Mucosa of rectum (tissue), 2 donors: Measurements from ENCODE around the gene TADA3.

ENCODE experiments used
- H3K27ac ChIP-seq, 2 donors: one replicate each; pipeline ENCODE4 v1.7.0; 2013; ENCODE audit warnings: inconsistent platforms in 2 of 2, low read depth in 2 of 2, low read length in 2 of 2
- H3K27me3 ChIP-seq, 2 donors: one replicate each; pipeline ENCODE4 v1.7.0; 2013; ENCODE audit warnings: low read length in 2 of 2; ENCODE audit not compliant: control insufficient read depth in 2 of 2, insufficient read depth in 2 of 2
- H3K36me3 ChIP-seq, 2 donors: one replicate each; pipeline ENCODE4 v1.7.0; 2013; ENCODE audit warnings: low read length in 2 of 2; ENCODE audit not compliant: control insufficient read depth in 2 of 2, insufficient read depth in 2 of 2
- H3K4me1 ChIP-seq, 2 donors: one replicate each; pipeline ENCODE4 v1.7.0; 2013; ENCODE audit warnings: low read length in 2 of 2, mild to moderate bottlenecking in 1 of 2; ENCODE audit not compliant: control insufficient read depth in 2 of 2, insufficient read depth in 2 of 2
- H3K4me3 ChIP-seq, 2 donors: one replicate each; pipeline ENCODE4 v1.7.0; 2013; ENCODE audit warnings: low read length in 2 of 2
- H3K9ac ChIP-seq, 2 donors: one replicate each; pipeline ENCODE4 v1.7.0; 2013; ENCODE audit warnings: low read length in 2 of 2, low read depth in 1 of 2, mild to moderate bottlenecking in 1 of 2
- H3K9me3 ChIP-seq, 2 donors: one replicate each; pipeline ENCODE4 v1.7.0; 2013; ENCODE audit warnings: low read length in 2 of 2; ENCODE audit not compliant: control insufficient read depth in 2 of 2
- donor health status: healthy.
- donor health status: Normal muscosa, but diverticular disease.

Gene TADA3

GRCh38 chr3:9748031-9748430 lies 44.2 kb downstream of the TADA3 start:
- Histone ChIP-seq H3K27me3 (no peaks in the 10 kb centered on the region), H3K27ac (no peak overlapping the region), H3K36me3 (peaks cover 58 to 67% of the 10 kb centered on the region in 2 donors), H3K9ac (no peak overlapping the region), H3K9me3 (no peaks in the 10 kb centered on the region), H3K4me1 (peaks cover 19 to 20% of the 10 kb centered on the region in 2 donors), H3K4me3 (no peak overlapping the region)

- Histone ChIP-seq H3K27me3 (no peaks in the 10 kb centered on the region), H3K36me3 (peaks cover 64 to 73% of the 10 kb centered on the region in 2 donors), H3K27ac (no peak overlapping the region), H3K9ac (no peak overlapping the region), H3K4me1 (peaks cover 19 to 20% of the 10 kb centered on the region in 2 donors), H3K4me3 (no peak overlapping the region), H3K9me3 (no peaks in the 10 kb centered on the region)
These were observed 45.0 kb downstream of the TADA3 start for GRCh38 chr3:9747267-9747666.

- Histone ChIP-seq H3K4me1 (peaks cover 16 to 17% of the 10 kb centered on the region in 2 donors), H3K27ac (no peak overlapping the region), H3K4me3 (no peak overlapping the region), H3K36me3 (peaks cover 65 to 72% of the 10 kb centered on the region in 2 donors), H3K9ac (no peak overlapping the region), H3K27me3 (no peaks in the 10 kb centered on the region), H3K9me3 (no peaks in the 10 kb centered on the region)
These were observed 45.9 kb downstream of the TADA3 start for GRCh38 chr3:9746330-9746729.

GRCh38 chr3:9745521-9745920 lies 46.8 kb downstream of the TADA3 start:
- Histone ChIP-seq H3K27me3 (no peaks in the 10 kb centered on the region), H3K4me1 (peaks cover 8 to 9% of the 10 kb centered on the region in 2 donors), H3K27ac (no peak overlapping the region), H3K9me3 (no peaks in the 10 kb centered on the region), H3K4me3 (no peak overlapping the region), H3K9ac (no peak overlapping the region), H3K36me3 (peaks cover 73 to 78% of the 10 kb centered on the region in 2 donors)

GRCh38 chr3:9744162-9744561 lies 48.1 kb downstream of the TADA3 start:
- H3K4me3 ChIP-seq: no peak overlapping the region
- H3K4me1 ChIP-seq: peaks cover 3% of the 10 kb centered on the region in 2 donors
- no peaks in the 10 kb centered on the region for H3K9me3 ChIP-seq
- peaks cover 85 to 92% of the 10 kb centered on the region in 2 donors for H3K36me3 ChIP-seq
- no peak overlapping the region for H3K9ac ChIP-seq
- no peaks in the 10 kb centered on the region for H3K27me3 ChIP-seq
- H3K27ac ChIP-seq: no peak overlapping the region

- Histone ChIP-seq H3K4me1 (no peaks in the 10 kb centered on the region), H3K9me3 (no peaks in the 10 kb centered on the region), H3K4me3 (no peak overlapping the region), H3K9ac (no peak overlapping the region), H3K27me3 (no peaks in the 10 kb centered on the region), H3K27ac (no peak overlapping the region), H3K36me3 (peaks cover 90 to 98% of the 10 kb centered on the region in 2 donors)
These were observed 48.7 kb downstream of the TADA3 start for GRCh38 chr3:9743548-9743947.

GRCh38 chr3:9742560-9742959 lies 49.7 kb downstream of the TADA3 start:
- Histone ChIP-seq H3K36me3 (peaks cover 92 to 98% of the 10 kb centered on the region in 2 donors), H3K9me3 (no peaks in the 10 kb centered on the region), H3K9ac (no peak overlapping the region), H3K27me3 (no peaks in the 10 kb centered on the region), H3K27ac (no peak overlapping the region), H3K4me3 (no peak overlapping the region), H3K4me1 (no peaks in the 10 kb centered on the region)

- no peak overlapping the region for H3K27ac ChIP-seq
- H3K27me3 ChIP-seq: no peaks in the 10 kb centered on the region
- no peak overlapping the region for H3K9ac ChIP-seq
- peaks cover 82 to 90% of the 10 kb centered on the region in 2 donors for H3K36me3 ChIP-seq
- no peak overlapping the region for H3K4me3 ChIP-seq
- H3K4me1 ChIP-seq: peaks cover 0 to 2% of the 10 kb centered on the region in 2 donors
- no peaks in the 10 kb centered on the region for H3K9me3 ChIP-seq
These were observed 53.1 kb downstream of the TADA3 start for GRCh38 chr3:9739181-9739580.

GRCh38 chr3:9736831-9737230 lies 55.4 kb downstream of the TADA3 start:
- Histone ChIP-seq H3K9ac (no peak overlapping the region), H3K9me3 (no peaks in the 10 kb centered on the region), H3K4me1 (peaks cover 10 to 14% of the 10 kb centered on the region in 2 donors), H3K27me3 (no peaks in the 10 kb centered on the region), H3K36me3 (peaks cover 64 to 70% of the 10 kb centered on the region in 2 donors), H3K4me3 (no peak overlapping the region), H3K27ac (no peak overlapping the region)

GRCh38 chr3:9732740-9733115 lies 59.5 kb downstream of the TADA3 start:
- H3K9me3 ChIP-seq: no peaks in the 10 kb centered on the region
- H3K4me3 ChIP-seq: peak overlapping the region; percentile 79 to 84
- peaks cover 15 to 16% of the 10 kb centered on the region in 2 donors for H3K4me1 ChIP-seq
- H3K9ac ChIP-seq: peak overlapping the region; percentile 43 to 84
- H3K36me3 ChIP-seq: peaks cover 28 to 31% of the 10 kb centered on the region in 2 donors
- no peaks in the 10 kb centered on the region for H3K27me3 ChIP-seq
- no peak overlapping the region for H3K27ac ChIP-seq
